Esophagus muscularis mucosa (tissue), 3 donors: ENCODE data around the gene KCMF1.
"Not testable (repeated sequence)": the region's sequence is repeated elsewhere in the genome, so short reads cannot be mapped to it uniquely, and the experiment has no call there.

ENCODE experiments used
- CTCF ChIP-seq, 3 experiments: fragments of 200-600 bp in 2 of 3; fragments of 450-650 bp in 1 of 3; sonication (generic) in 2 of 3; IDR thresholded peaks; one replicate each; pipeline ENCODE4 v1.5.1; 2017 to 2019; ENCODE audit warnings: antibody characterized with exemption in 3 of 3, mild to moderate bottlenecking in 2 of 3, moderate library complexity in 1 of 3
- POLR2A ChIP-seq: fragments of 450-650 bp; IDR thresholded peaks from one replicate; pipeline ENCODE4 v1.6.1; 2017; ENCODE audit warnings: antibody characterized with exemption, moderate library complexity, mild to moderate bottlenecking, low read depth
- POLR2AphosphoS5 ChIP-seq, 2 donors: sonication (generic); formaldehyde crosslinking; IDR thresholded peaks; one replicate each; pipeline ENCODE4 v1.6.1; 2017; ENCODE audit warnings: antibody characterized with exemption in 2 of 2

DNA sequence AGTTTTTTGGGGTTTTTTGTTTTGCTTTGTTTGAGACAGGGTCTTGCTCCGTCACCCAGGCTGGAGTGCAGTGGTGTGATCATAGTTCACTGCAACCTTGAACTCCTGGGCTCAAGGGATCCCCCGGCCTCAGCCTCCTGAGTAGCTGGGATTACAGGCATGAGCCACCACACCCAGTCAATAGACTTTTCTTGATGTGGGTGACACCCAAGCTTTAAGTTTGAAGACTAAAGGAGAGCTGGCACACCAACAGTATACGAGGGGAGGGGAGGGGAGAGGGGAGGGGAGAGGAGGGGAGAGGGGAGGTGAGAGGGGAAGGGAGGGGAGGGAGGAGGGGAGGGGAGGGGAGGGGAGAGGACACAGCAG is 25.1 kb upstream of the KCMF1 start:
- TF ChIP-seq CTCF (IDR thresholded peaks at IDR 0.05); POLR2A; POLR2AphosphoS5 (IDR thresholded peaks at IDR 0.05): not testable (repeated sequence)
